ENCODE measurements around the gene DESI2. TPM values are rescaled to one million over a fixed set of nuclear protein-coding genes. Genes with fewer than 3 reads are reported as not detected.

Gene DESI2
- total and polyA plus RNA-seq, 2 of the 8 experiments (the other 6 are each of a cell fraction or from before 2014, with no cell fraction given) = 54.0 to 110 TPM

- TF ChIP-seq JUND (IDR thresholded peaks at IDR 0.05; ENCODE audit: low read length) (no peak), SP4 (IDR thresholded peaks at IDR 0.05; ENCODE audit: low read length) (no peak), SUZ12 (IDR thresholded peaks at IDR 0.05; ENCODE audit: low read length) (no peak), TAF7 (optimal IDR thresholded peaks at IDR 0.05; ENCODE audit: borderline replicate concordance, low read depth, low read length) (no peak), POLR2A (IDR thresholded peaks at IDR 0.05; ENCODE audit: control extremely low read depth in 1 of 2, low read depth in 2 of 2, low read length in 2 of 2) (no peak), RNF2 (IDR thresholded peaks at IDR 0.05; ENCODE audit: borderline replicate concordance, low read depth, low read length, missing control alignments, poor library complexity, severe bottlenecking) (no peak)
These were observed 21.5 kb downstream of the DESI2 start (continued) for GRCh38 chr1:244674446-244674845.

Measured in H1 (cell line).